ENCODE data around the gene MYLIP.
"Not testable (repeated sequence)": the region's sequence is repeated elsewhere in the genome, so short reads cannot be mapped to it uniquely, and the experiment has no call there.

MYLIP gene

DNA sequence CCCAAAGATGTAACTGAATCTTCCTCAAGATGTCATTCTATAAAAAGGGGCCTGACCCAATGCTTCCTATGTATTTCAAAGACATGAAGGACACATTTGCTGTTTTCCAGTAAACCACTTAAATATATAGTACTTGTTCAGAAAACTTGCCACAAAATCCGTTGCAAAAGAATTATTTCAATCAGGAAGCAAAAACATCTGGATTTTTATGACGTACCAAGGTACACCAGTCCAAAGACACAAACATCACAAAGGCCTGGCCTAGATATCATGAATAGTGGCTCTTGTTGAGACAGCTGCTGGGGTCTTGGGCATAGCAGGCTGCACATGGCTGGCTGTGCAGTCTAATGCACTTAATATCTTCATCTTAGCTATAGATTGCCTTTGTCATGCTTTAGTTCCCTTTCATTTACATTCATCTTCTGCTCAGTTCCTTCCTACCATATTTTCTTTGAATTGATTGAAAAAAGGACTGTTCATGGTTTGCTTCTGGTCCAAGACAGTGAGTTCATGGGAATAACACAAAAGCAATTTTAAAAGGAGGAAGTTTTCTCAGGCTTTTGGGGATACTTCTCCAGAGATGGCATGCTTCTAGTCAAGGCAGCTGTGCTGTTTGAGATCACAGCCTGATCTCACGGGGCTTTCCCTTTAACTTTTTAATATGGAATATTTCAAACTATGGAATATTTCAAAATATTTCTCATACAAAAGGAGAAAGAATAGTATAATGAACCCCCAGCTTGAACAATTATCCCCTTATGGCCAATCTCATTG lies 44.5 kb downstream of the MYLIP start:
- DNase-seq (ENCODE audit: low read depth, low spot score): no peak

- no peak for DNase-seq (ENCODE audit: low read depth, low spot score)
Measured at GRCh38 chr6:16174416-16175078, 45.7 kb downstream of the MYLIP start.

- DNase-seq (ENCODE audit: low read depth, low spot score): not testable (repeated sequence)
Measured at GRCh38 chr6:16176600-16176999, 47.7 kb downstream of the MYLIP start.

DNA sequence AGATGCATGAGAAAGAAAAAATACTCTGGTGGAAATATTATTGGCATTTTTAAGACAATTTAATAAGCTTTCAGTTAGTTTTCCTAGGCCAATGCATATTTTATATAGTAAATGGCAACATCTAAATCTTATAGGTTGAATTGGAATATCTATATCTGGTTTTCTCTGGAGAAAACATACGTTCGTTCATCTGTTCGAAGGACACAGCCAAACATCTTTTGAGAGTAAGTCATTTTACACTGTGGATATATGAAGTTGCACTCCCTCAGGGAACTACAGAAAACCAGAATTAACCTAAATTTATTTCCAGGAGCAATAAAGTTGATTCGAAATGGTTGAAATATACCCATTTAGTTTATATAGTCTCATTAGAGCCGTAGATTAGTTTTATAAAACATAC lies 49.0 kb downstream of the MYLIP start:
- DNase-seq (ENCODE audit: low read depth, low spot score): no peak

- no peak for DNase-seq (ENCODE audit: low read depth, low spot score)
Measured at GRCh38 chr6:16178351-16178750, 49.5 kb downstream of the MYLIP start.

GRCh38 chr6:16179063-16179462 lies 50.2 kb downstream of the MYLIP start:
- DNase-seq (ENCODE audit: low read depth, low spot score): no peak

DNA sequence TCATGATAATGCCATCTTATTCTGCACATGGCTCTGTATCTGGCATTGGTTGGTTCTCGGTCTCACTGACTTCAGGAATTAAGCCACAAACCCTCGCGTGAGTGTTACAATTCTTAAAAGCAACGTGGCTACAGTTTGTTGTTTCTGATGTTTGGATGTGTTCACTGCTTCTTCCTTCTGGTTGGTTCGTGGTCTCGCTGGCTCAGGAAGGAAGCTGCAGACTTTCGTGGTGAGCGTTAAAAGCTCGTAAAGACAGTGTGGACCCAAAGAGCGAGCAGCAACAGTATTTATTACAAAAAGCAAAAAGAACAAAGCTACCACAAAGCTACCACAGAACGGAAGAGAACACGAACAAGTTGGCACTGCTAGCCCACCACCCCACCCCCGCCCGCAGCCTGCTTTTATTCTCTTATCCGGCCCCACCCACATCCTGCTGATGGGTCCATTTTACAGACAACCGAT lies 51.1 kb downstream of the MYLIP start:
- DNase-seq (ENCODE audit: low read depth, low spot score): no peak

DNA sequence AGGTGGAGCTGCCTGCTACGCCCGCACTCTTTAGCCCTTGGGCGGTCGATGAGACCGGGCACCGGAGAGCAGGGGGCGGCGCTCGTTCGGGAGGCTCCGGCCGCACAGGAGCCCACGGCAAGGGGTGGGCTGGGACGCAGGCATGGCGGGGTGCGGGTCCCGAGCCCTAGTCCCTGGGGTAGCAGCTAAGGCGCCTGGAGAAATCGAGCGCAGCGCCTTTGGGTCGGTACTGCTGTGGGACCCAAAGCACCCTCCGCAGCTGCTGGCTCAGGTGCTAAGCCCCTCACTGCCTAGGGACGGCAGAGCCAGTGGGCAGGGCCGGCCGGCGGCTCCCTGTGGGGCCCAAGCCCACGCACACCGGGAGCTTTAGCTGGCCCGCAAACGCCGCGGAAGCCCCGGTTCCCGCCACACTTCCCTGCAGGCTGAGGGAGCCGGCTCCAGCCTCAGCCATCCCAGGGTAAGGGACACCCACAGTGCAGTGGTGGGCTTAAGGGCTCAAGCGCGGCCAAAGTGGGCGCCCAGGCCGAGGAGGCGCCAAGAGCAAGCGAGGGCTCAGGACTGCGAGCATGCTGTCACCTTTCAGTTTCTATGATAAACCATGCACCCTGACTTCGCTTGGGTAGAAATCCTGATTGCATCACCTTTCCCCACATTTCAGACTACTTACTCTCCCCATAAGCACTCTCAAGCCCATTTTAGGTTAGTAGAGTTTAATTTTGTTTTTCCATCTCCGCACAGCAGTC lies 52.0 kb downstream of the MYLIP start:
- DNase-seq (ENCODE audit: low read depth, low spot score): no peak

DNA sequence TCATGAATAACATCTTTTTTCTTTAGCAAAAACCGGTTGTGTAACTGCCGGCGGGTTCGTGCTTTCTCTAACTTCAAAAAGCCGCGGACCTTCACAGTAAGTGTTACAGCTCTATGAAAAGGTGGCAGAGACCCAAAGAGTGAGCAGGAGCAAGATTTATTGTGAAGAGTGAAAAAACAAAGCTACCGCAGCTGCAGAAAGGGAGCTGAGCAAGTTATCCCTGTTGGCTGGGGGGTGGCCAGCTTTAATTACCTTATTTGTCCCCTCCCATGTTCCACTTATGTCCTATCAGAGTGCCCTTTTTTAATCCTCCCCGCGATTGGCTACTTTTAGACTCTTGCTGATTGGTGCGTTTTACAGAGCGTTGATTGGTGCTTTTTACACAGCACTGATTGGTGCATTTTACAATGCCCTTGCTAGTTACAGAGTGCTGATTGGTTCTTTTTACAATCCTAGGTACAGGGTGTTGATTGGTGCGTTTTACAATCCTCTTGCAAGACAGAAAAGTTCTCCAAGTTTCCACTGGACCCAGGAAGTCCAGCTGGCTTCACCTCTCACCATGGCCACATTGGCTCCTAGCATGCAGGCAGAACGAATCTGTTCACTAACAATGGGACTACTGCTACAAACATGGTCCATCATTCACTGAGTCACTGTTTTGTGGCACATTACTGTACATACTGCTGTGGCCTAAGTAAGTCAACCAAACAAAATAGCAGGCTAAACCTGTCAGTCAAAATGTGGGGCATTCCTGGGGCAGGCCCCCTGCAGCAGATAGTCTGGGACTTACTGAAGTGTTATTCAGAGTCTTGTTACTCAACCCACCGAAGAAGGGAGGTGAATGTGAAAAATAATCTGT lies 52.8 kb downstream of the MYLIP start:
- no peak for DNase-seq (ENCODE audit: low read depth, low spot score)

- DNase-seq (ENCODE audit: low read depth, low spot score): peak; percentile 26
Measured at GRCh38 chr6:16183187-16183664, 54.3 kb downstream of the MYLIP start.

GRCh38 chr6:16184129-16184528 lies 55.2 kb downstream of the MYLIP start:
- no peak for DNase-seq (ENCODE audit: low read depth, low spot score)

DNA sequence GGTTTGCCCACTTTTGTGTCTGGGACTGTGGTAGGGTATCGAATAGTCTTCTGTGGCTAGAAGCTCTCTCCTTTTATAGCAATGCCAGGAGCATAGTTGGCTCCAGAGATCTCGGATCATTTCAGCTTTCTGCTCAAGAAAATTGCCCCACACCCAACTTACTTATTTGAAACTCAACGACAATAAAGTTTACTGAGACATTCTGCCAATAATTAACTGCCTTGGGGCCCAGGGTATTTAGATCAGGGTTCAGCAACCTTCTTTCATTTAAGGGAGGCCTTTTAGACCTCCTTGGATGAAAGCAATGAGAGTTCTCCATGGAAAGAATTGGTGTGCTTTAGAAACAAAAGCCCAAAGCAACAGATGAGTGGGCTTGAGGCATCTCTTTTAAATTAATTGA lies 55.7 kb downstream of the MYLIP start:
- no peak for DNase-seq (ENCODE audit: low read depth, low spot score)

- no peak for DNase-seq (ENCODE audit: low read depth, low spot score)
Measured at GRCh38 chr6:16187176-16187575, 58.3 kb downstream of the MYLIP start.

DNA sequence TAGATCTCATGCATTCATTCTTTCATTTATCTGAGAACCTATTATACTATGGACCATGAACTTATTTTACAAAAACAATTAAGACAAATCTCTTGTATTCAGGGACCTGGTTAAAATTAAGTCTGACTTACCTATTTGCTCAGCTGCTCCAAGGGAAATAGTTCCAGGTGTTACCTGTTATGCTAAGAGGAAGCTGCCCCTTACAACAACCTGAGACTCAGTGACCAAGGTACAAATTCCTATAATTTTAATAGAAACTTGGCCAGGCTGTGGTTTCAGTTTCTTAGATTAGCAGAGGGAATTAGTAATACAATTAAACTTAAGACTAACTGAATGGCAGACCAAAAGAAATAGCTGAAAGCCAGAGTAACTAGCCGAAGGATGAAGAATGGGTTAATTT lies 61.3 kb downstream of the MYLIP start:
- no peak for DNase-seq (ENCODE audit: low read depth, low spot score)

DNA sequence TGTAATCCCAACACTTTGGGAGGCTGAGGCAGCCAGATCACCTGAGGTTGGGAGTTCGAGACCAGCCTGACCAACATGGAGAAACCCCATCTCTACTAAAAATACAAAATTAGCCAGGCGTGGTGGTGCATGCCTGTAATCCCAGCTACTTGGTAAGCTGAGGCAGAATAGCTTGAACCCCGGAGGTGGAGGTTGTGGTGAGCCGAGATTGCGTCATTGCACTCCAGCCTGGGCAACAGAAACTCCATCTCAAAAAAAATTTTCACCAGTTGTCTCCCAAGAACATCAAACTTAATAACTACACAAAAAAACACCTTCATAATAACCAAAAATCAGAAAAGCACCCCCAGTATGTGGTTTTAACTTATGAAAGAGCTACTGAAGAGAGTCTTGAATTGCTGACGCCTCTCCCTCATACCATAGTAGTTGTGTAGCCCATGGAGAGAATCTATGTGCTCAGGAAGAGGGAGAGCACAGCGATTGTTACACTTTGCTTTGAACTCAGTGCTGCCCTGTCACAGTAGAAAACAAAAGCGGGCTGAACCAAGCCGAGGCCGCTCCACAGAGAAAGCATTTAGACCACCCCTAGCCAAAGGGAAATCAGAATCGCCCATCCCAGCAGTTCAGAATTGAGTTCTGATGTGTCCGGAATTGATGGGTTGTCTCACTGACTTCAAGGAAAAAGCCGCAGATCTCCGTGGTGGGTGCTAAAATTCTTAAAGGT lies 67.5 kb downstream of the MYLIP start:
- DNase-seq (ENCODE audit: low read depth, low spot score): no peak

DNA sequence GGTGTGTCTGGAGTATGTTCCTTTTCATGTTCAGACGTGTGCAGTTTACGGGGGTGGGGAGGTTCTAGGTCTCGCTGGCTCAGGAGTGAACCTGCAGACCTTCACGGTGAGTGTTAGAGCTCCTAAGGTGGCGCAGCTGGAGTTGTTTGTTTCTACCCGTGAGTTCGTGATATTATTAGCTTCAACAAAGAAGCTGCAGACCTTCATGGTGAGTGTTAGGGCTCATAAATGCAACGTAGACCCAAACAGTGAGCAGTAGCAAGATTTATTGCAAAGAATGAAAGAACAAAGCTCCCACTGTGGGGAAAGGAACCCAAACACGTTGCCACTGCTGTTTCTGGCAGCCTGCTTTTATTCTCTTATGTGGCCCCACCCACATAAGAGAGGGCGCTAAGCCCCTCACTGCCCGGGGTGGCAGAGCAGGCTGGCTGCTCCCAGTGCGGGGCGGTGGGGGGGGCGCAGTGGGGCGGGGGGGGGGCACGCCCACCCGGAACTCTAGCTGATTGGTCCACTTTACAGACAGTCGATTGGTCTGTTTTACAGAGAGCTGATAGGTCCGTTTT lies 68.2 kb downstream of the MYLIP start:
- no peak for DNase-seq (ENCODE audit: low read depth, low spot score)
